ENCODE data around the gene CABYR.
"Not testable (repeated sequence)": the region's sequence is repeated elsewhere in the genome, so short reads cannot be mapped to it uniquely, and the experiment has no call there.

Gene CABYR

DNA sequence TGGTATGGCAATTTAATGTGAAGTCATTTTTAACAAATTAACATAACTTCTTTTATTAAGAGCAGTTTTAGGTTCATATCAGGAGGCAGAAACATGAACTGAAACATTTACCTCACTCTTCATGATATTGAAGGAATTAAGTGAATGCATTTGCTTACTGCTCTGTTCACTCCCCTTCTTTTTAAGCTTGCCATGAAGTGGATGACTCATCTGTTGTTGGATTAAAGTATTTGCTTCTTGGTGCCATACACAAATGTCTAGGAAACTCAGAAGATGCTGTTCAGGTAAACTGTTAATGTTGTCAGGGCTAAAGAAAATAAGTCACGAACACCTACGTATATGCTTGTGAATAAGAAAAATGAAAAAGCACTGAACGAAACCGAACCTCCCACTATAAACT, 10.2 kb upstream of the CABYR start:
- no peak for DNase-seq (ENCODE audit: low read depth in 3 of 3, low spot score in 1 of 3)

DNA sequence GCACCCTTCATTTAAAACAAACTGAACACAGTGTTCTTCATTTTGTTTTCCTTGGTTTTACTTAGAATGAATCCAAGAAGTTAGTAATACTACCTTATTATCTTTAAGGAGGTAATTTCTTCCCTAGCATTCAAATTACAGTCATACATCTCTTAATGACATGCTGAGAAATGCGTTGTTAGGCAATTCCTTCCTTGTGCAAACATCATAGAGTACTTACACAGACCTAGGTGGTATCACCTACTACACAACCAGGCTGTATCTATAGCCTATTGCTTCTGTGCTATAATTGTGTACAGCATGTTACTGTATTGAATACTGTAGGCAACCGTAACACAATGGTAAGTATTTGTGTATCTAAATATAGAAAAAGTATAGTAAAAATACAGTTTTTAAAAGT, 8.4 kb upstream of the CABYR start:
- DNase-seq (ENCODE audit: low read depth in 3 of 3, low spot score in 1 of 3) = no peak

DNA sequence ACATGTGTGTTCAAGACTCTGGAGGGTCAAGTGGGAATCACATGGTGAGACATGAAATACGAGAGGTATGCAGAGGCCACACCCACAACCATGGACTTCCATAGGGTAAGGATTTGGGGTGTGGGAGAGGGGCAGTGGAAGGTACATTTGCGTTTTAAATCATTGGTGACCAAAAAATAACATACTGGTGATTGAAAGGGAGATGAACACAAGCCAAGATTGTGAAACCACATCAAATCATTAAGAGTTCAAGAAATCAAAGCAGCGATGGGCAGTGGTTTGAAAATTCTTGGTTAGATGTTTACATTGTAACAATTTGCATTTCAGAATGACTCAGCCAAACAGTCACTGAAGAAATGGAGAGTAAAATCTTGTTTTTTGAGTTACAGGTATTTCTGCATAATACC, 1.9 kb upstream of the CABYR start:
- no peak for DNase-seq (ENCODE audit: low read depth in 3 of 3, low spot score in 1 of 3)

- no peak for DNase-seq (ENCODE audit: low read depth in 3 of 3, low spot score in 1 of 3)
Observed at GRCh38 chr18:24138409-24138788, 463 bp upstream of the CABYR start.

- no peak for DNase-seq (ENCODE audit: low read depth in 3 of 3, low spot score in 1 of 3)
Observed at GRCh38 chr18:24140697-24141096, 1.8 kb downstream of the CABYR start.

GRCh38 chr18:24142376-24142775, 3.5 kb downstream of the CABYR start:
- no peak for DNase-seq (ENCODE audit: low read depth in 3 of 3, low spot score in 1 of 3)

- DNase-seq (ENCODE audit: low read depth in 3 of 3, low spot score in 1 of 3) = not testable (repeated sequence)
Observed at GRCh38 chr18:24149591-24149990, 10.7 kb downstream of the CABYR start.

GRCh38 chr18:24153397-24153796, 14.5 kb downstream of the CABYR start:
- no peak for DNase-seq (ENCODE audit: low read depth in 3 of 3, low spot score in 1 of 3)

- DNase-seq (ENCODE audit: low read depth in 3 of 3, low spot score in 1 of 3) = no peak
Observed at GRCh38 chr18:24157855-24158254, 19.0 kb downstream of the CABYR start.

- no peak for DNase-seq (ENCODE audit: low read depth in 3 of 3, low spot score in 1 of 3)
Observed at GRCh38 chr18:24160086-24160485, 21.2 kb downstream of the CABYR start.

GRCh38 chr18:24161304-24161703, 22.4 kb downstream of the CABYR start:
- no peak for DNase-seq (ENCODE audit: low read depth in 3 of 3, low spot score in 1 of 3)

GRCh38 chr18:24168496-24168895, 29.6 kb downstream of the CABYR start:
- DNase-seq (ENCODE audit: low read depth in 3 of 3, low spot score in 1 of 3) = no peak

DNA sequence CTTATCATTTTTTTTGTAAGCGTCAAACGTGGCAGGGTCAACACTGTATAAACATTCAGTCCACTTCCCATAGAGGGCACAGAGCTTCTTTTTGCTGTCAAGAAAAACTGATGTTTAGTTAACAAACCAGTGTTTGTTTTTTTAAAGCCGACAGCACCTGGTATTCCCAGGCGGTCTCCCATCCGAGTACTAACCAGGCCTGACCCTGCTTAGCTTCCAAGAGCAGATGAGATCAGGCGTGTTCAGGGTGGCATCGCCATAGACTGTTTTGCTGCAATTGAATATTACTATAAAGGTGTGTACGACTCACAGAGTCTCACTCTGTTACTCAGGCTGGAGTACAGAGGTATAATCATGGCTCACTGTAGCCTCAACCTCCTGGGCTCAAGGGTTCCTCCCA, 31.5 kb downstream of the CABYR start:
- no peak for DNase-seq (ENCODE audit: low read depth in 3 of 3, low spot score in 1 of 3)

GRCh38 chr18:24173997-24174396, 35.1 kb downstream of the CABYR start:
- DNase-seq (ENCODE audit: low read depth in 3 of 3, low spot score in 1 of 3) = no peak

DNA sequence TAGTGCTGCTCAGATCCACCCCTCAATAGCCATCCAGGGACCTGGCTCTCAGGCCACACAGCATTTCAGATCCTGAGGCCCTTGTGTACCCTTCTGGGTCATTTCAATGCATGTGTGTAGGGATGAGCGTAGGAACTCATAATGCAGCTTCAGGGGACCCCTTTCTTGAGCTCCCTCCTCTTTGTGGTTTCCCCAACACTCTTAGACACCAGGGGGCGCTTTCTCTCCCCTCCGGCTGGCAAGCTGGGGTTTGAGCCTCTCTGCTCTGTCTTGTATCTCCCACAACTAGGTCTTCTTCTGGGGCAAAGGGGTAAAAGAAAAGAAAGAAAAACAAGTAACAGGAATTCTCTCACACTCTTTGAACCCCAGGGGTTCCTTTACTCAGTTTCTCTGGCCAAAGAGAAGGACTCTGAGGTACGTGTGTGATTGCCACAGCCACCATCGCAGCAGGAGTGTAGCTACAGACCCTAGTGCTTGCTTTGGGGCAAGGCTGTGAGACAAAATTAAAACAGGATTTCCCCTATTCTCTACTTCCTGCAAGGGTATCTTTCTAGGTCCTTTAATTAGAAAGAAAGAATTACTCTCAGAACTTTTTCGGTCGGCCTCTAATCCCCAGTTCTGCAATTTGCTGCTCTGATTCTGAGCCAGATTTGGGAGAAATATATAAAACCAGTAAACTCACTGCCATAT, 38.0 kb downstream of the CABYR start:
- DNase-seq (ENCODE audit: low read depth in 3 of 3, low spot score in 1 of 3) = peak in 1 of 3 donors; percentile 24

DNA sequence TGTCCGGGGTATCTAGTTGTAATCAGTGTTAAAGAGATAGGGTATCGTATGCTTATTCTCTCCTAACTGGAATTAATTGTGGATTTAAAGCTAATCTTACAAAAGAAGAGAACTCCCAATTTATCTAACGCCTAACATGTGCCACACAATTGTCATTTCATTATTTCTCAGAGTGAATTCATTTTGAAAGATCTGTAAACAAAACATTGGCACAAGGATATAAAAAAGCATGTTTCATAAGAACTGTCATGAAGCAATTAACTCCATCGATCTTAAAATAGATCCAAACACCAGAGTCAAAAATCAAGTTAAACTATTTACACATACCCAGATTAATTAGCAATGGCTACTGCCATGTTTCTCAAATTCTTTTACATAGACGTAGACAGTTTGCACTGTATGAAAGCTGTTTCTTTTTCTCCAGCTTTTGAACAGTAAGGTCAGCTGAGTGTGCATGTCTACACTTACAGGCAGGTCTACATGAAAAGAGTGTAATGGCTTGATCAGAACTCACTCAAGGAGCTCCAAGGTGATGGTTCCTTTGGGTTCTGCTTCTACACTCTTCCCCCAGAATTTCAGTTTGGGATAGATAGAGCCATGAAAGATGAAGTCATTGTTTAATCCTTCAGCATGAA, 38.8 kb downstream of the CABYR start:
- DNase-seq (ENCODE audit: low read depth in 3 of 3, low spot score in 1 of 3) = no peak

- DNase-seq (ENCODE audit: low read depth in 3 of 3, low spot score in 1 of 3) = no peak
Observed at GRCh38 chr18:24180048-24180447, 41.2 kb downstream of the CABYR start.

- no peak for DNase-seq (ENCODE audit: low read depth in 3 of 3, low spot score in 1 of 3)
Observed at GRCh38 chr18:24181806-24182205, 42.9 kb downstream of the CABYR start.

DNA sequence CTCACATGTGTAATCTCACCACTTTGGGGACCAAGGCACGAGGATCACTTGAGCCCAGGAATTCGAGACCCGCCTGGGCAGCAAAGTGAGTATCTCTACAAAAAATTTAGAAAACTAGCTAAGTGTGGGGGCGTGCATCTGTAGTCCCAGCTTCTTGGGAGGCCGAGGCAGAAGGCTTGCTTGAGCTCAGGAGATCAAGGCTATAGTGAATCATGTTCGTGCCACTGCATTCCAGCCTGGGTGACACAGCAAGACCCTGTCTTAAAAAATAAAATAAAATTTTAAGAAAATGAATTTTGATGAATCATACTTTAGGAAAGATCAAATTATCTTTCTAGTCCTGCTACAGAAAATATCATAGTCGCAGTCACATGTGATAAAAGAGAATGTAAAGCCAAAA, 46.9 kb downstream of the CABYR start:
- DNase-seq (ENCODE audit: low read depth in 3 of 3, low spot score in 1 of 3) = no peak

DNA sequence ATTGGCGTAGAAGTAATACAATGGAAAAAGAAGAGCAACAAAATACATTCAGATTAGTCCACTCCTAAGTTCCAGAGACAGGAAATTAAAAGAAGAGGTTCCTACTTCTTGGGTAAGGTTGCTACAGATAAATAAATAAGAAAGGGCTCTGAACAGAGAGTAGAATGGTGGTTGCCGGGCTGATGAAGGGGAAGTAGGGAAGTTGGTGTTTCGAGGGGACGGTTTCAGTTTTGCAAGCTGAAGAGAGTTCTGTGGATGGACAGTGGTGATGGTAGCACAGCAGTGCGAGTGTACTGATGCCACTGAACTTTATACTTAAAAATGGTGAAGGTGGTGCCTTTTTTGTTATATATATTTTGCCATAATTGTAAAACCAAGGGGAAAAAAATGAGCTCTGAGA, 48.2 kb downstream of the CABYR start:
- DNase-seq (ENCODE audit: low read depth in 3 of 3, low spot score in 1 of 3) = no peak

- no peak for DNase-seq (ENCODE audit: low read depth in 3 of 3, low spot score in 1 of 3)
Observed at GRCh38 chr18:24187689-24188088, 48.8 kb downstream of the CABYR start.

GRCh38 chr18:24188120-24188519, 49.3 kb downstream of the CABYR start:
- no peak for DNase-seq (ENCODE audit: low read depth in 3 of 3, low spot score in 1 of 3)

DNA sequence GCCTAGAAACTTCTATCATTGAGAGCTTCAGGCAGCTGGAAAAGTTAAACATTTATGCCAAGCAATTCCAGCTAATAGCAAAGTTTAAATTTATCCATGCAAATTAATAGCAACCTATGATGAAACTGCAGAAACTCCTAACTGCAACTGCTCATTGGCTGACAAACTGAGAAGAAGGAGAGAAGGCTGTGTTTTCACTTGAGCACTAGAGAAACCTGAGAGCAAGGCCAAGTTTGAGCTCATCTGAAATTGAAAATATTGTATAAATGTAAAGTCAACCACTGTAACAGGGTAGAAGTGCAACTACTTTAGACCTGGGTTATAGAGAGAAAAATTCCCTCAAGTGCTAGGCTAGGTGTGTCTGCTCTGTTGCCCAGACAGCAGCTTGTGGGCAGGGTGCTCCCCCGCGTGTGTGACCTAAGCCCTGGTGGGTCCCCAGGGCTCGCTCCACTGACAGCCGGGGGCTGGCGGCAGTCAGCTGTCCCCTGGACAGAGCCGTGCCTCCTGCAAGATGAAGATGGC, 50.2 kb downstream of the CABYR start:
- no peak for DNase-seq (ENCODE audit: low read depth in 3 of 3, low spot score in 1 of 3)
